GM12891 (cell line): Measurements from ENCODE around the gene RAB27B.

Experiments
- POLR2A ChIP-seq: IDR thresholded peaks from 2 replicates; pipeline ENCODE4 v1.6.1; 2011; ENCODE audit warnings: low read depth, low read length, control low read depth
- POLR2AphosphoS5 ChIP-seq: IDR thresholded peaks from 2 replicates; pipeline ENCODE4 v1.6.1; 2011; ENCODE audit warnings: low read depth, low read length, control low read depth
- POU2F2 ChIP-seq: IDR thresholded peaks from 2 replicates; pipeline ENCODE4 v1.6.1; 2011; ENCODE audit warnings: low read depth, mild to moderate bottlenecking, control low read depth, low read length, moderate library complexity
- TAF1 ChIP-seq: IDR thresholded peaks from 2 replicates; pipeline ENCODE4 v1.6.1; 2011; ENCODE audit warnings: low read depth, low read length, control low read depth

DNA sequence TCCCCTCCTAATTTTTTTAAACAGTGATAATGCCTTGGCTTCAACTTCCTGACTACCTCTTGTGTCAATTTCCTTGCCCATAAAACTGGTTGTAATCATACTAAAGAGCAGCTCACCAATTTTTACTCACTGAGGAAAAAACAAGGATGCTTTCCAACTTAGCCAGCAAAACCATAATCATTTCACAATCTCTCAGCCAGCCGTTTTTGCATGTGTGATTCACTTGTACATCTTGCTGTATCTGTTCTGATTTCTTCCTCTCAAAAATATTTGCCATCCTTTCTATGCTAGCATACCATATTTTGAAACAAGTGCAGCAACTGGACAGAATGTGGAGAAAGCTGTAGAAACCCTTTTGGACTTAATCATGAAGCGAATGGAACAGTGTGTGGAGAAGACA, 60.7 kb downstream of the RAB27B start:
- TF ChIP-seq POLR2A (no peak), POLR2AphosphoS5 (no peak), TAF1 (no peak), POU2F2 (no peak)
